Measurements from ENCODE around the gene CBLB. TPM values are rescaled to one million over a fixed set of nuclear protein-coding genes. Genes with fewer than 3 reads are reported as not detected.

CBLB gene
- total and polyA plus RNA-seq, 9 of the 15 experiments (the other 6 are each of a cell fraction or from before 2014, with no cell fraction given): 1.8 to 8.1 (median 5.3) TPM

DNA sequence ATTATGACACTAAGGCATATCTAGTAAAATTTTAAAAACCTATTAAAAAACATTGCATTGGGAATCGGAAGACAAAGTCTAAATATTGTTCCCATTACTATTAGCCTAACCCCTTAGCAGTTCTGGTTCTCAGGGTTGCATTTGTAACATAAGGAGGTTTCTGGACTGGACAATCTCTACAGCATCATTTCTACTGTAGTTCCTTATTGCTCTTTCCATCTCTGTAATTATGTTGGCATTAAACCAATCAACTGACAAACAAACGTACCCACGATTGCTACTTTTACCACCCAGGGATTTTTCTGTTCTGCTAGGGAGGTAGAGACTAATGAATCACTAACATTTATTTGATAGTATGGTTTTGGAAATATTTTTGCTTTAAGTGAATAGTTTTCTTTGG is 190.8 kb downstream of the CBLB start:
- no peaks in the 10 kb centered on the region for H3K79me2 ChIP-seq (ENCODE audit: control insufficient read depth, insufficient read depth, low read length)
- ChIA-PET POLR2A (no interaction called here), CTCF (ENCODE audit: low intra/inter-chr PET ratio) (no interaction called here)
- DNase-seq (ENCODE audit: extremely low read depth in 1 of 4, low spot score in 3 of 4): no peak
- no peak overlapping the region for H2AFZ ChIP-seq (ENCODE audit: low read depth, low read length)
- H4K20me1 ChIP-seq (replicated peaks; ENCODE audit: control insufficient read depth, insufficient read depth, low read length): no peaks in the 10 kb centered on the region
- TF ChIP-seq YBX1 (IDR thresholded peaks at IDR 0.05) (no peak), ZNF282 (CRISPR knock-in tag; IDR thresholded peaks at IDR 0.05) (no peak), RBBP5 (IDR thresholded peaks at IDR 0.05; ENCODE audit: borderline replicate concordance, insufficient read depth, low read length, poor library complexity, severe bottlenecking) (no peak), STAG1 (CRISPR knock-in tag; IDR thresholded peaks at IDR 0.05; ENCODE audit: borderline replicate concordance) (no peak), ZNF232 (CRISPR knock-in tag; IDR thresholded peaks at IDR 0.05) (no peak), NBN (IDR thresholded peaks at IDR 0.05; ENCODE audit: low read depth) (no peak), CHD4 (IDR thresholded peaks at IDR 0.05; ENCODE audit: insufficient read depth, insufficient replicate concordance, low read depth, low read length, poor library complexity, severe bottlenecking) (no peak), FUS (optimal IDR thresholded peaks at IDR 0.05; ENCODE audit: low read depth, low read length) (no peak), TRIM24 (IDR thresholded peaks at IDR 0.05) (no peak), PRPF4 (IDR thresholded peaks at IDR 0.05; ENCODE audit: insufficient read depth, low read depth, low read length, poor library complexity, severe bottlenecking) (no peak)
- TF ChIP-seq, protein P1, sequence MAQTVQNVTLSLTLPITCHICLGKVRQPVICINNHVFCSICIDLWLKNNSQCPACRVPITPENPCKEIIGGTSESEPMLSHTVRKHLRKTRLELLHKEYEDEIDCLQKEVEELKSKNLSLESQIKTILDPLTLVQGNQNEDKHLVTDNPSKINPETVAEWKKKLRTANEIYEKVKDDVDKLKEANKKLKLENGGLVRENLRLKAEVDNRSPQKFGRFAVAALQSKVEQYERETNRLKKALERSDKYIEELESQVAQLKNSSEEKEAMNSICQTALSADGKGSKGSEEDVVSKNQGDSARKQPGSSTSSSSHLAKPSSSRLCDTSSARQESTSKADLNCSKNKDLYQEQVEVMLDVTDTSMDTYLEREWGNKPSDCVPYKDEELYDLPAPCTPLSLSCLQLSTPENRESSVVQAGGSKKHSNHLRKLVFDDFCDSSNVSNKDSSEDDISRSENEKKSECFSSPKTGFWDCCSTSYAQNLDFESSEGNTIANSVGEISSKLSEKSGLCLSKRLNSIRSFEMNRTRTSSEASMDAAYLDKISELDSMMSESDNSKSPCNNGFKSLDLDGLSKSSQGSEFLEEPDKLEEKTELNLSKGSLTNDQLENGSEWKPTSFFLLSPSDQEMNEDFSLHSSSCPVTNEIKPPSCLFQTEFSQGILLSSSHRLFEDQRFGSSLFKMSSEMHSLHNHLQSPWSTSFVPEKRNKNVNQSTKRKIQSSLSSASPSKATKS (CRISPR knock-in tag; IDR thresholded peaks at IDR 0.05): no peak
- H3K36me3 ChIP-seq (ENCODE audit: control insufficient read depth, insufficient read depth, low read length): no peaks in the 10 kb centered on the region
- H3K4me1 ChIP-seq (replicated peaks in 1 of 2; ENCODE audit: control insufficient read depth in 2 of 2, insufficient read depth in 2 of 2, low read length in 2 of 2): no peaks in the 10 kb centered on the region
- no peak overlapping the region for H3K4me2 ChIP-seq (ENCODE audit: insufficient read depth, low read length)
- H3K4me3 ChIP-seq: no peak overlapping the region
- 51% methylated on average over 3 of the region's 3 CpGs for WGBS (ENCODE audit: insufficient coverage, low coverage, missing lambda C conversion rate)
- no peak overlapping the region for H3K27ac ChIP-seq (ENCODE audit: extremely low read depth, low read depth, low read length)
- in situ Hi-C loops (cut with MboI): no loop called here
- no peaks in the 10 kb centered on the region for H3K9me3 ChIP-seq (replicated peaks; ENCODE audit: control insufficient read depth, insufficient read depth, low read depth, low read length)
- intact Hi-C loops (cut with micrococcal nuclease): no loop called here
- no TSS peak for BruUV-seq (replicated peaks)
- no peaks in the 10 kb centered on the region for H3K27me3 ChIP-seq (ENCODE audit: control insufficient read depth in 2 of 2, insufficient read depth in 2 of 2, low read length in 2 of 2)
- H3K9me1 ChIP-seq (ENCODE audit: control insufficient read depth, insufficient read depth, low read length): no peaks in the 10 kb centered on the region
- no peak overlapping the region for H3K9ac ChIP-seq (ENCODE audit: insufficient read depth in 1 of 2, low read depth in 2 of 2, low read length in 2 of 2)
- no peak for ATAC-seq
- no peak for FAIRE-seq

Data from K562 (cell line).